Esophagus squamous epithelium (tissue), 5 donors: ENCODE results near the gene ADGRV1. TPM values are rescaled to one million over a fixed set of nuclear protein-coding genes. Genes with fewer than 3 reads are reported as not detected.
A peak's percentile ranks its signal among the peaks of the same experiment; 100 is the strongest.
"Not testable (repeated sequence)": the region's sequence is repeated elsewhere in the genome, so short reads cannot be mapped to it uniquely, and the experiment has no call there.

ENCODE experiments used
- DNase-seq: peaks from one replicate; lab custom pipeline; 2025; lab: John Stamatoyannopoulos, UW
- H3K27ac ChIP-seq, 4 donors: fragments of 200-600 bp; sonication (generic); one replicate each; pipeline ENCODE4 v1.5.1; 2016 to 2019; ENCODE audit warnings: mild to moderate bottlenecking in 1 of 4
- H3K27me3 ChIP-seq, 4 donors: fragments of 200-600 bp; sonication (generic); 1 replicate in 3 of 4; 2 replicates in 1 of 4; pipeline versions ENCODE4 v1.5.1 to v1.6.0; 2017 to 2021; ENCODE audit warnings: antibody characterized with exemption in 1 of 4
- H3K36me3 ChIP-seq, 3 donors: fragments of 200-600 bp; sonication (generic); one replicate each; pipeline ENCODE4 v1.5.1; 2016 to 2019
- H3K4me1 ChIP-seq, 3 donors: fragments of 200-600 bp; sonication (generic); one replicate each; pipeline ENCODE4 v1.5.1; 2017 to 2019
- H3K4me3 ChIP-seq, 4 donors: fragments of 200-600 bp; sonication (generic); 1 replicate in 3 of 4; 2 replicates in 1 of 4; pipeline ENCODE4 v1.5.1; 2016 to 2019; ENCODE audit warnings: mild to moderate bottlenecking in 2 of 4, moderate library complexity in 1 of 4
- H3K9me3 ChIP-seq, 3 donors: fragments of 200-600 bp; sonication (generic); one replicate each; pipeline ENCODE4 v1.5.1; 2016 to 2019
- CTCF ChIP-seq, 6 experiments: fragments of 450-650 bp in 4 of 6; fragments of 200-600 bp in 2 of 6; sonication (generic) in 2 of 6; IDR thresholded peaks; one replicate each; pipeline ENCODE4 v1.5.1; 2016 to 2019; ENCODE audit warnings: antibody characterized with exemption in 6 of 6, mild to moderate bottlenecking in 4 of 6, moderate library complexity in 4 of 6
- POLR2A ChIP-seq, 4 donors: fragments of 450-650 bp; IDR thresholded peaks; one replicate each; pipeline ENCODE4 v1.6.1; 2017; ENCODE audit warnings: antibody characterized with exemption in 4 of 4, mild to moderate bottlenecking in 4 of 4, moderate library complexity in 3 of 4
- WGBS, 2 donors: methylation state at CpG; one replicate each; pipeline ENCODE4 v1.1.5; 2018; 5-methylcytosine and 5-hydroxymethylcytosine counted together
- intact Hi-C: fragments of 100-400 bp; cut with DNase I; formaldehyde crosslinking; loops from one replicate; pipeline ENCODE4 v1.15.0; 2022
- total RNA-seq, 4 donors: library from RNA; depleted of rRNA; stranded (reverse); fragments of >200 nt; gene quantifications; one replicate each; pipeline ENCODE4 v1.1.0, GENCODE V29; 2016
- donor health status: DM: yes; HTN: yes; CAD: no.

ADGRV1 gene
- total RNA-seq, 4 donors from 2014 or later, result 1.9 to 14.1 (median 4.0) TPM

- intact Hi-C loops, result no loop called here
- no peak for DNase-seq
- TF ChIP-seq POLR2A (IDR thresholded peaks at IDR 0.05), result no peak
- TF ChIP-seq CTCF (IDR thresholded peaks at IDR 0.05), result peak in 1 of 6 experiments; percentile 14
- H3K27ac ChIP-seq, result no peak overlapping the region
- H3K4me1 ChIP-seq, result no peaks in the 10 kb centered on the region
- no peak overlapping the region for H3K4me3 ChIP-seq
- no peaks in the 10 kb centered on the region for H3K36me3 ChIP-seq
- no peaks in the 10 kb centered on the region for H3K27me3 ChIP-seq
- no peaks in the 10 kb centered on the region for H3K9me3 ChIP-seq
- 50 to 52% methylated on average over 2 of the region's 2 CpGs for WGBS, 2 donors
Observed at GRCh38 chr5:90606539-90606938, 47.9 kb downstream of the ADGRV1 start.

GRCh38 chr5:90612919-90613318 is 54.3 kb downstream of the ADGRV1 start:
- Histone ChIP-seq H3K36me3 (no peaks in the 10 kb centered on the region), H3K27me3 (no peaks in the 10 kb centered on the region), H3K27ac (no peak overlapping the region), H3K4me1 (no peaks in the 10 kb centered on the region), H3K9me3 (no peaks in the 10 kb centered on the region), H3K4me3 (no peak overlapping the region)
- intact Hi-C loops, result no loop called here
- WGBS, 2 donors, result 31 to 37% methylated on average over 1 of the region's 1 CpG
- TF ChIP-seq POLR2A (IDR thresholded peaks at IDR 0.05) (no peak), CTCF (IDR thresholded peaks at IDR 0.05) (no peak)
- DNase-seq, result no peak

GRCh38 chr5:90613459-90613858 is 54.9 kb downstream of the ADGRV1 start:
- intact Hi-C loops, result no loop called here
- no peak for TF ChIP-seq POLR2A (IDR thresholded peaks at IDR 0.05)
- H3K9me3 ChIP-seq, result no peaks in the 10 kb centered on the region
- no peaks in the 10 kb centered on the region for H3K27me3 ChIP-seq
- no peaks in the 10 kb centered on the region for H3K36me3 ChIP-seq
- no peak overlapping the region for H3K27ac ChIP-seq
- no peak for DNase-seq
- 63 to 76% methylated on average over 3 of the region's 3 CpGs for WGBS, 2 donors
- no peak overlapping the region for H3K4me3 ChIP-seq
- H3K4me1 ChIP-seq, result no peaks in the 10 kb centered on the region

- WGBS, 2 donors, result 61 to 68% methylated on average over 6 of the region's 6 CpGs
- no peak for TF ChIP-seq CTCF (IDR thresholded peaks at IDR 0.05)
- Histone ChIP-seq H3K27me3 (no peaks in the 10 kb centered on the region), H3K4me1 (no peaks in the 10 kb centered on the region), H3K36me3 (no peaks in the 10 kb centered on the region), H3K27ac (no peak overlapping the region), H3K9me3 (no peaks in the 10 kb centered on the region), H3K4me3 (no peak overlapping the region)
- intact Hi-C loops, result no loop called here
- no peak for DNase-seq
Observed at GRCh38 chr5:90613918-90614504, 55.4 kb downstream of the ADGRV1 start.

GRCh38 chr5:90615355-90615754 is 56.8 kb downstream of the ADGRV1 start:
- H3K9me3 ChIP-seq, result no peaks in the 10 kb centered on the region
- no peak overlapping the region for H3K27ac ChIP-seq
- intact Hi-C loops, result no loop called here
- no peak for DNase-seq
- H3K4me1 ChIP-seq, result no peaks in the 10 kb centered on the region
- no peak overlapping the region for H3K4me3 ChIP-seq
- 66 to 71% methylated on average over 3 of the region's 3 CpGs for WGBS, 2 donors
- no peaks in the 10 kb centered on the region for H3K36me3 ChIP-seq
- TF ChIP-seq POLR2A (IDR thresholded peaks at IDR 0.05), result no peak
- no peak for TF ChIP-seq CTCF (IDR thresholded peaks at IDR 0.05)
- no peaks in the 10 kb centered on the region for H3K27me3 ChIP-seq

GRCh38 chr5:90618071-90618470 is 59.5 kb downstream of the ADGRV1 start:
- H3K27me3 ChIP-seq, result no peaks in the 10 kb centered on the region
- H3K27ac ChIP-seq, result no peak overlapping the region
- H3K4me3 ChIP-seq, result no peak overlapping the region
- no peaks in the 10 kb centered on the region for H3K9me3 ChIP-seq
- intact Hi-C loops, result no loop called here
- 64 to 75% methylated on average over 5 of the region's 5 CpGs for WGBS, 2 donors
- H3K36me3 ChIP-seq, result no peaks in the 10 kb centered on the region
- no peak for TF ChIP-seq POLR2A (IDR thresholded peaks at IDR 0.05)
- no peak for TF ChIP-seq CTCF (IDR thresholded peaks at IDR 0.05)
- no peak for DNase-seq
- H3K4me1 ChIP-seq, result no peaks in the 10 kb centered on the region

- H3K4me1 ChIP-seq, H3K27me3 ChIP-seq, H3K27ac ChIP-seq, H3K9me3 ChIP-seq, H3K36me3 ChIP-seq, DNase-seq, H3K4me3 ChIP-seq, intact Hi-C loops: not testable (repeated sequence)
- 89 to 90% methylated on average over 3 of the region's 6 CpGs for WGBS, 2 donors
Observed at GRCh38 chr5:90619762-90620161, 61.2 kb downstream of the ADGRV1 start.
